Activated naive CD4-positive, alpha-beta T cell (primary cell): ENCODE results near the gene DCTPP1.

Experiments
- DNase-seq, 4 experiments: peaks; one replicate each; lab custom pipeline; 2025; lab: John Stamatoyannopoulos, UW

DCTPP1 gene

DNA sequence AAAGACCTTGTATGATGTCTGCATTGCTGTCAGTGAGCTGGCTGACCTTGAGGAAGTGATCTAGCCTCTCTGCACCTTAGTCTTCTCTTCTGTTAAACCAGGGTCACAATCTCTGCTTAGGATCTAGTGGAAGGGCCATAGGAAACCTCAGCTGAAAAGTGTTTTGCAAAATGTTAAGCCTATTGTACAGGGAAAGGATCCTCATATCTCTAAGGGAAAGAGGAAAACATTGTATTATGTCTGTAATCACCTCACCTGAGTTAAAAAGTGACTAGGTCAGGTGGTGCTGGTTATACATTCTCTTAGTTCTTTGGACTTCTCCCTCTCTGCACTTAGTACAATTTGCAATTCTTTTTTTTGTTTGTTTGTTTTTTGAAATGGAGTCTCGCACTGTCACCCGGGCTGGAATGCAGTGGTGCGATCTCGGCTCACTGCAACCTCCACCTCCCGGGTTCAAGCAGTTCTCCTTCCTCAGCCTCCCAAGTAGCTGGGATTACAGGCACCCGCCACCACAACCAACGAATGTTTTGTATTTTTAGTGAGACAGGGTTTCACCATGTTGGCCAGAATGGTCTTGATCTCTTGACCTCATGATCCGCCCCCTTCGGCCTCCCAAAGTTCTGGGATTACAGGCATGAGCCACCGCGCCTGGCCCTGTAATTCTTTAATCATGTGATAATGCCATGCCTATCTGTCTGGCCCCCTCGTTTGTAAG is 17.8 kb upstream of the DCTPP1 start:
- no peak for DNase-seq

DNA sequence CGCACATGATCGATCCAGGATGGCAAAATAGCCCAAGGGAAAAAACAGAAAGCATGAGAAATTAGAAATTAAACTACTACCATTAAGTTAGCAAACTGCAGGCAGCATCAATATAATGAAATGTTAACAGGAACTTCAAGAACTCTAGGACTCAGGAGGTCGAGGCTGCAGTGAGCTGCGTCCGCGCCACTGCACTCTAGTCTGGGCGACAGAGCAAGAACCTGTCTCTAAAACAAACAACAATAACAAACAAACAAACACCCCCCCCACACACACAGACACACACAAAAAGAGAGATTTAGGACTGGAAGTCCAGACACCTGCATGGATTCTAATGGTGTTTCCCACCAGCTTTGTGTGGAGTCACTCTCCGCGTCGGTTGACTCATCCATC is 16.4 kb upstream of the DCTPP1 start:
- no peak for DNase-seq

DNA sequence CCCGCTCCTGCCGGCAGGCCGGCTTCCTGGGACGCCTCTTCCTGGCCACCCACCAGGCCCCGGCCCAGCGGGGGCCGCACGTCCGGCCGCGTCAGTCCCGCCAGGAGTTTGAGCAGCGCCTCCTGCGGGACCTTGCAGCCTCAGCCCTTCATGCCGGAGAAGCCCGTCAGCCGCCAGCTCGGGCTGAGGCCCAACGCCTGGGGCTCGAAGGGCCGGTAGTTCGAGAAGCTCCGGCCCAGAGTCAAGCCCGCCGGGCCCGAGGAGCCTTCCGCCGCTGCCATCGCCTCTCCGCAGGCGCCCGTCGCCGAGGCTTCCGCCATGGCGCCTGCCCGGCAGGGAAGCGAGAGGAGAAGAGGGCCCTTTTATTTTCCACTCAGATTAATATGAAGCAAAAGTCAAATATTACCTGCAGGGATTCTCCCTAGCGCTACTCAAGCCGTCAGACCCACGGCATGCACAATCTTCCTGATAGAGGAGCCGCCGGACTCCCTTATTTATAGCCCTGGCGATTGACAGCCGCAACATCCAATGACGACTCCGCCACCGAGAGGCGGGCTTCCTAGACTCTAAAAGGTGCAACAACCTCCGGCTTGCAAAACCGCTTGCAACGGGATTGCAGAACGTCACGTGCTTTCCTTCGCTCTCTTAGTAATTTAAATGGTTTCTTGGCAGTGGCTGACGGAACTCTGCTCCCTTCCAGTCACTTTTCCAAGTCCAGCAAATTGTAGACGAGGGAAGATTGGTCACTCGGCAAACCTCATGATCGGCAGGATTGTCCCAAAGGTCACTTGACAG is 15.8 kb upstream of the DCTPP1 start, which contains the start of gene SEPHS2:
TSS of gene SEPHS2 (minus strand) at position 467 of the 795 bp plus-strand sequence. CDS start at position 320, 147 bp downstream.
- DNase-seq: peak; percentile 86 to 91 (median 89)

GRCh38 chr16:30445149-30445407 is 15.2 kb upstream of the DCTPP1 start:
- no peak for DNase-seq

- DNase-seq: no peak
Measured at GRCh38 chr16:30444231-30445148, 14.7 kb upstream of the DCTPP1 start.

DNA sequence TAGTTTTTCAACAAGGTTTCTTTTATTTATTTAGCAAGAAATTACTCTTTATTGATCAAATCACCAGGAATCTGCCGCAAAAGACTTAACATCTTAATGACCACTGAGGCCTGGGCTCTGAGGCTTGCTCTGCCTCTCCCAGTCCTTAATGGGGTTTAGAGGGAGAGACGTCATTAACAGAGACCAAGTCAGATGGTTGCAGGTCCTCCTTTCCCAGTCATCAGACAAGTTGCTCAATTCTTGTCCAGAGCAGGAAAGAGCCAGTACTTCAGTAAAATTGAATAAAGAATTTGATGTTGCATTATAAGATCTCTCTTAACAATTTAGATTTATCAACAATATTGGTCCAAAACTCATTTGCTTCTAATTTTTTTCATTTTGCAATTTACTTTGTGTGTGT is 13.8 kb upstream of the DCTPP1 start:
- no peak for DNase-seq

- no peak for DNase-seq
Measured at GRCh38 chr16:30439720-30440348, 10.0 kb upstream of the DCTPP1 start.

- no peak for DNase-seq
Measured at GRCh38 chr16:30438835-30439234, 9.0 kb upstream of the DCTPP1 start.

GRCh38 chr16:30437511-30438046 is 7.7 kb upstream of the DCTPP1 start:
- no peak for DNase-seq

- no peak for DNase-seq
Measured at GRCh38 chr16:30434852-30435251, 5.0 kb upstream of the DCTPP1 start.

DNA sequence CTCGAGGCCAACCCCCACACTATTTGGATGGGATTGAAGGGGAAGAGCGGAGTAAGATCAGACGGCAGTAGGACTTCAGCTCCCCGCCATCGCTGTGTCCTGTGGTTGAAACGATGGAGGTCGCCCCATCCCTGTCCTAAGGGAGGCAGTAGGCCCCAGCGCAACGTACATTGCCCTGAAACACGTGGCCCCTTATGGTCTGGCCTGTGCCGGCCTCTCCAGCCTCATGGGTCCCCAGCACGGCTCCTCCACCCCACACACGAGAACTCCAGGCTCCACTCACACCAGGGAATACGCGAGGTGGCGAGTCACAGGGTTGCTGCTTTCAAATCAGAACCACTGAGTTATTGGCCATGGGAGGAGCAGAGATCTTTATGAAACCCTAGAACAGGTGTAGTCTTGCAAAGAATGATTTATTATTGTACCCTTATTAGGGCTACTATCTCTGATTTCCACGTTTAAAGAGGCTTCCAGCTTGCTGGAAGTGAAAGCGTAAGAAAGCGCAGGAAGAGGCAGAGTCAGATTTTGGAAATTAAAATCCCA is 669 bp upstream of the DCTPP1 start:
- DNase-seq: peak in 1 of 4 experiments; percentile 50

DNA sequence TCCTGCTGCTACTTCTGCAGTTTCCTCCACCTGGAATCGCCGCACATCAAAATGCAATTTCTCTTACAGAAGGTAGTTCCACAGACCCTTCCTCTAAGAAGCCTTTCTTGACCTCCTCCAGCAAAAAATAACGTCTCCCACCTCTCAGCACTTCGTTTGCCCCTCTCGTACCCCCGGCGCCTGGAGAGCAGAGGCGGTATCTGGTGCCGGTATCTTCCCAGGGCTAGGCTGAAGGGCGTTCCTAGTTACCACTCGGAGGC is 482 bp downstream of the DCTPP1 start:
- DNase-seq: no peak

- no peak for DNase-seq
Measured at GRCh38 chr16:30428055-30428454, 1.8 kb downstream of the DCTPP1 start.

DNA sequence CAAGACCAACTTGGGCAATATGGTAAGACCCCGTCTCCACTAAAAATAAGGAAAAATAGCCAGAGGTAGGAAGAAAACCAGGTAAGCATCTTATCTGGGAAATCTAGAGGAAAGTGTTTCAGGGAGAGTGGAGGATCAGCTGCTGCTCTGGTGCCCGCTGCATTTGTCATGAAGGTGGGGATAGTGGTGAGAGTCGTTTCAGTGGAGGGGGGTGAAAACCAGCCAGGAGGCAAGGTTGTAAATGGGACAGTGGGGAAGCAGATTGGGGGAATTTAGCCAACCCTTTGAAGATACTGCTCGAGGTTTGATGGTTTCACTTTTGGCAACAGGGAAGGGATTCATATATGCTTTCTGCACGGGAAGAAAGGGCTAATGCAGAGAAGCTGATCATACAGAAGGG is 8.8 kb downstream of the DCTPP1 start:
- no peak for DNase-seq

- peak in 1 of 4 experiments; percentile 39 for DNase-seq
Measured at GRCh38 chr16:30418350-30419181, 11.3 kb downstream of the DCTPP1 start.

DNA sequence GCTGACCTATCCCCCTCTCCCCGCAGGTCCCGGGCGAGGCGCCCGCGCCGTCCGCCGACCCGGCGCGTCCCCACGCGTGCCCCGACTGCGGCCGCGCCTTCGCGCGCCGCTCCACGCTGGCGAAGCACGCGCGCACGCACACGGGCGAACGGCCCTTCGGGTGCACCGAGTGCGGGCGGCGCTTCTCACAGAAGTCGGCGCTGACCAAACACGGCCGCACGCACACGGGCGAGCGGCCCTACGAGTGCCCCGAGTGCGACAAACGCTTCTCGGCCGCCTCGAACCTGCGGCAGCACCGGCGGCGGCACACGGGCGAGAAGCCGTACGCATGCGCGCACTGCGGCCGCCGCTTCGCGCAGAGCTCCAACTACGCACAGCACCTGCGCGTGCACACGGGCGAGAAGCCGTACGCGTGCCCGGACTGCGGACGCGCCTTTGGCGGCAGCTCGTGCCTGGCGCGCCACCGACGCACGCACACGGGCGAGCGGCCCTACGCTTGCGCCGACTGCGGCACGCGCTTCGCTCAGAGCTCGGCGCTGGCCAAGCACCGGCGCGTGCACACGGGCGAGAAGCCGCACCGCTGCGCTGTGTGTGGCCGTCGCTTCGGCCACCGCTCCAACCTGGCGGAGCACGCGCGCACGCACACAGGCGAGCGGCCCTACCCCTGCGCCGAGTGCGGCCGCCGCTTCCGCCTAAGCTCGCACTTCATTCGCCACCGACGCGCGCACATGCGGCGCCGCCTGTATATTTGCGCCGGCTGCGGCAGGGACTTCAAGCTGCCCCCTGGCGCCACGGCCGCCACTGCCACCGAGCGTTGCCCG is 12.1 kb downstream of the DCTPP1 start:
- peak; percentile 44 to 87 (median 72) for DNase-seq

GRCh38 chr16:30416624-30417528 is 13.0 kb downstream of the DCTPP1 start:
- no peak for DNase-seq

- no peak for DNase-seq
Measured at GRCh38 chr16:30416047-30416603, 13.7 kb downstream of the DCTPP1 start.

DNA sequence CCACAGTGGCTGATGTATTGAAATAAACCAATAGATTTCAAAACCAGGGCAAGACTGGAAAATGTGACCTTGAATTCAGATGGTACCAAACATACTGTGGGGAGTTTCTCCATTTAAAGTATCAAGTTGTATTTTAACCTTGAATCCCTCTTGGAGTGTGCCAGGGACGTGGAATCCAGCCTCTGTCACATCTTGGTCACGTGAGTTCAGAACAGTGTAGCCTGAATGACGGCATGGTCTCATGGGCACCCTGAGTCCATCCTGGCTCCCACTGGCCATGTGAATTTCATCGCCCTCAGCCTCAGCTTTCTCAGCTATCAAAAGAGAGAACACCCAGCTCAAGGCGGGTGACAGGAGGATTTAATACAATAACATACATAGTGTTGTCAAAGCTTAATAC is 15.7 kb downstream of the DCTPP1 start:
- no peak for DNase-seq
